ENCODE data around the gene GPR15LG.

GPR15LG gene

GRCh38 chr10:84158550-84158949, 15.1 kb upstream of the GPR15LG start:
- no peak overlapping the region for H3K18ac ChIP-seq (ENCODE audit: low read length)
- no peaks in the 10 kb centered on the region for H3K27me3 ChIP-seq (ENCODE audit: insufficient read depth, low read length)
- DNase-seq = no peak
- H3K36me3 ChIP-seq (ENCODE audit: control insufficient read depth in 1 of 2, insufficient read depth in 2 of 2, low read length in 2 of 2) = peaks cover 2 to 4% of the 10 kb centered on the region in 2 experiments
- H4K91ac ChIP-seq (ENCODE audit: low read depth, low read length) = no peak overlapping the region
- H3K9me3 ChIP-seq (ENCODE audit: insufficient read depth, low read depth, low read length) = no peaks in the 10 kb centered on the region
- no peak overlapping the region for H4K12ac ChIP-seq (ENCODE audit: low read depth, low read length)
- H4K8ac ChIP-seq (ENCODE audit: low read depth, low read length) = no peak overlapping the region
- H3K79me1 ChIP-seq (ENCODE audit: low read length) = no peaks in the 10 kb centered on the region
- no peaks in the 10 kb centered on the region for H3K79me2 ChIP-seq (ENCODE audit: control insufficient read depth, insufficient read depth, low read length, poor library complexity)
- no peak overlapping the region for H3K4ac ChIP-seq (ENCODE audit: low read depth, low read length)
- no peak overlapping the region for H2BK12ac ChIP-seq (ENCODE audit: low read length)
- H3K23ac ChIP-seq (ENCODE audit: low read length) = no peak overlapping the region
- H3K4me2 ChIP-seq (ENCODE audit: low read length) = no peak overlapping the region
- H3K27ac ChIP-seq (ENCODE audit: low read depth, low read length) = no peak overlapping the region
- H3K4me1 ChIP-seq (ENCODE audit: control insufficient read depth in 1 of 2, insufficient read depth in 2 of 2, low read length in 2 of 2) = no peaks in the 10 kb centered on the region
- H2AFZ ChIP-seq (ENCODE audit: insufficient read depth, low read length, poor library complexity) = no peak overlapping the region
- H2AK5ac ChIP-seq (ENCODE audit: low read length) = no peak overlapping the region
- no peak overlapping the region for H3K4me3 ChIP-seq (ENCODE audit: low read depth, low read length)
- H3K14ac ChIP-seq (ENCODE audit: low read length) = no peak overlapping the region
- no CpG with 5 or more reads among the region's 4 CpGs for whole genome bisulfite sequencing (ENCODE audit: extremely low coverage, insufficient coverage, insufficient read length)
- H2BK120ac ChIP-seq (ENCODE audit: insufficient read depth, low read length, poor library complexity) = no peak overlapping the region
- no peak overlapping the region for H3K9ac ChIP-seq (ENCODE audit: low read length)
- no peak overlapping the region for H2BK5ac ChIP-seq (ENCODE audit: low read depth, low read length, poor library complexity)

GRCh38 chr10:84159076-84159685, 14.4 kb upstream of the GPR15LG start:
- H3K4ac ChIP-seq (ENCODE audit: low read depth, low read length) = no peak overlapping the region
- H3K79me2 ChIP-seq (ENCODE audit: control insufficient read depth, insufficient read depth, low read length, poor library complexity) = no peaks in the 10 kb centered on the region
- H3K4me2 ChIP-seq (ENCODE audit: low read length) = no peak overlapping the region
- no peak overlapping the region for H4K8ac ChIP-seq (ENCODE audit: low read depth, low read length)
- no peak for DNase-seq
- H2BK120ac ChIP-seq (ENCODE audit: insufficient read depth, low read length, poor library complexity) = no peak overlapping the region
- H3K14ac ChIP-seq (ENCODE audit: low read length) = no peak overlapping the region
- H4K12ac ChIP-seq (ENCODE audit: low read depth, low read length) = peak overlapping the region; percentile 68
- H2AFZ ChIP-seq (ENCODE audit: insufficient read depth, low read length, poor library complexity) = no peak overlapping the region
- no peaks in the 10 kb centered on the region for H3K9me3 ChIP-seq (ENCODE audit: insufficient read depth, low read depth, low read length)
- no peak overlapping the region for H3K27ac ChIP-seq (ENCODE audit: low read depth, low read length)
- no peak overlapping the region for H2BK12ac ChIP-seq (ENCODE audit: low read length)
- no peak overlapping the region for H3K23ac ChIP-seq (ENCODE audit: low read length)
- H3K36me3 ChIP-seq (ENCODE audit: control insufficient read depth in 1 of 2, insufficient read depth in 2 of 2, low read length in 2 of 2) = peaks cover 2 to 4% of the 10 kb centered on the region in 2 experiments
- WGBS (ENCODE audit: extremely low coverage, insufficient coverage, insufficient read length) = no CpG with 5 or more reads among the region's 9 CpGs
- H3K79me1 ChIP-seq (ENCODE audit: low read length) = no peaks in the 10 kb centered on the region
- no peaks in the 10 kb centered on the region for H3K4me1 ChIP-seq (ENCODE audit: control insufficient read depth in 1 of 2, insufficient read depth in 2 of 2, low read length in 2 of 2)
- H3K27me3 ChIP-seq (ENCODE audit: insufficient read depth, low read length) = no peaks in the 10 kb centered on the region
- H2AK5ac ChIP-seq (ENCODE audit: low read length) = no peak overlapping the region
- H4K91ac ChIP-seq (ENCODE audit: low read depth, low read length) = no peak overlapping the region
- H3K18ac ChIP-seq (ENCODE audit: low read length) = no peak overlapping the region
- no peak overlapping the region for H3K4me3 ChIP-seq (ENCODE audit: low read depth, low read length)
- H2BK5ac ChIP-seq (ENCODE audit: low read depth, low read length, poor library complexity) = no peak overlapping the region
- no peak overlapping the region for H3K9ac ChIP-seq (ENCODE audit: low read length)

DNA sequence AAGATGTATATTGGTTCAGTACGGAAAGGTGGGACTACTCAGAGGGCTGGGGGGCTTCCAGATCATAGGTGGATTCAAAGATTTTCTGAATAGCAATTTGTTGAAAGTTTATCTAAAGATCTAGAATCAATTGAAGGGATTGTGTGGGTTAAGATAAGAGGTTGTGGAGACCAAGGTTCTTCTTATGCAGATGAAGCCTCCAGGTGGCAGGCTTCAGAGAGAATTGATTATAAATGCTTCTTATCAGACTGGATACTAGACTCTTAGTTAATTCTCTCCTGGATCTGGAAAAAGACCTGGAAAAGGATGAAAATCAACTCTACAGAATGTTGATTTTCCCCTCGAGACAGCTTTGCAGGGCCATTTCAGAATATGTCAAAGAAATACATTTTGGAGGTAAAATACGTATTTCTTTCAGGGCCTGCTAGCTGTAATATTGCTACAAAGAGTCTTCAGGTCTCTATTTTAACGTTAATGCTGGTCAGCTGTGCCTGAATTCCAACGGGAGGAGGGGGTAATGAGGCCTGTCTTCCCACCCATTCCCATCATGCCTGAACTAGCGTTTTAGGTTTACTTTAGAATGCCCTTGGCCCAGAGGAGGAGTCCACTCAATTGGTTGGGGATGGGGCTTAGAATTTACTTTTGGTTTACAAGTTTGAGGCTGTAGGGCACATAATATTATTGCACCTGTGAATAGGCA, 12.8 kb upstream of the GPR15LG start:
- no peaks in the 10 kb centered on the region for H3K79me2 ChIP-seq (ENCODE audit: control insufficient read depth, insufficient read depth, low read length, poor library complexity)
- WGBS (ENCODE audit: extremely low coverage, insufficient coverage, insufficient read length) = no CpG with 5 or more reads among the region's 6 CpGs

DNA sequence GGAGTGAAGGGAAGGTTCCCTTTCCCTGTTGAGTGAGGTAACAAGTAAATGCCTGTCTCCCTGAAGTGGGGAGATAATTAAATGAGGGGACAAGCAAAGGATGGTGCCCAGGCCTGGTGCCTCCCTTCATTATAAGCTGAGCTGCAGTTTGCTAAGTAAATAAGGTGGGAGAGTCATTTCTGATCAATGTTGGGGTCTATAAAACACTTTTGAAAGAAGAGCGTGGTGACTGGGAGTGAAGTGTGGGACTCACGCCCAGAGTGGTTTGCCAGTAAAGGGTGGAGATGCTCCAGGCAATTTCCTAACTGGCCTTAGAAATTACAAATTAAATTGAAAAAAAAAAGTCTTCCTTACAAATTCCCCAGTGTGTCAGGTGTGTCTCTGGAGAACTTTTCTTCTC, 9.6 kb upstream of the GPR15LG start:
- no peak overlapping the region for H4K12ac ChIP-seq (ENCODE audit: low read depth, low read length)
- H3K18ac ChIP-seq (ENCODE audit: low read length) = no peak overlapping the region
- no CpG with 5 or more reads among the region's 2 CpGs for WGBS (ENCODE audit: extremely low coverage, insufficient coverage, insufficient read length)
- H3K4me1 ChIP-seq (ENCODE audit: control insufficient read depth in 1 of 2, insufficient read depth in 2 of 2, low read length in 2 of 2) = no peaks in the 10 kb centered on the region
- no peaks in the 10 kb centered on the region for H3K79me2 ChIP-seq (ENCODE audit: control insufficient read depth, insufficient read depth, low read length, poor library complexity)
- no peak overlapping the region for H2BK120ac ChIP-seq (ENCODE audit: insufficient read depth, low read length, poor library complexity)
- no peak overlapping the region for H3K14ac ChIP-seq (ENCODE audit: low read length)
- H4K8ac ChIP-seq (ENCODE audit: low read depth, low read length) = no peak overlapping the region
- no peak overlapping the region for H3K4ac ChIP-seq (ENCODE audit: low read depth, low read length)
- H3K27ac ChIP-seq (ENCODE audit: low read depth, low read length) = no peak overlapping the region
- no peak overlapping the region for H3K4me2 ChIP-seq (ENCODE audit: low read length)
- no peak overlapping the region for H3K9ac ChIP-seq (ENCODE audit: low read length)
- no peak overlapping the region for H2BK5ac ChIP-seq (ENCODE audit: low read depth, low read length, poor library complexity)
- H3K27me3 ChIP-seq (ENCODE audit: insufficient read depth, low read length) = no peaks in the 10 kb centered on the region
- H3K36me3 ChIP-seq (ENCODE audit: control insufficient read depth in 1 of 2, insufficient read depth in 2 of 2, low read length in 2 of 2) = no peaks in the 10 kb centered on the region
- H2AFZ ChIP-seq (ENCODE audit: insufficient read depth, low read length, poor library complexity) = no peak overlapping the region
- DNase-seq = no peak
- no peak overlapping the region for H3K4me3 ChIP-seq (ENCODE audit: low read depth, low read length)
- H3K23ac ChIP-seq (ENCODE audit: low read length) = no peak overlapping the region
- no peak overlapping the region for H2BK12ac ChIP-seq (ENCODE audit: low read length)
- no peaks in the 10 kb centered on the region for H3K79me1 ChIP-seq (ENCODE audit: low read length)
- no peak overlapping the region for H2AK5ac ChIP-seq (ENCODE audit: low read length)
- no peak overlapping the region for H4K91ac ChIP-seq (ENCODE audit: low read depth, low read length)
- no peaks in the 10 kb centered on the region for H3K9me3 ChIP-seq (ENCODE audit: insufficient read depth, low read depth, low read length)

More for the DNA sequence above, 12.8 kb upstream of the GPR15LG start:
- Histone ChIP-seq H3K4ac (ENCODE audit: low read depth, low read length) (no peak overlapping the region), H4K12ac (ENCODE audit: low read depth, low read length) (no peak overlapping the region), H2AK5ac (ENCODE audit: low read length) (no peak overlapping the region), H3K4me1 (ENCODE audit: control insufficient read depth in 1 of 2, insufficient read depth in 2 of 2, low read length in 2 of 2) (no peaks in the 10 kb centered on the region), H3K9me3 (ENCODE audit: insufficient read depth, low read depth, low read length) (no peaks in the 10 kb centered on the region), H3K4me2 (ENCODE audit: low read length) (no peak overlapping the region), H3K14ac (ENCODE audit: low read length) (no peak overlapping the region), H2AFZ (ENCODE audit: insufficient read depth, low read length, poor library complexity) (no peak overlapping the region), H3K27ac (ENCODE audit: low read depth, low read length) (no peak overlapping the region), H3K4me3 (ENCODE audit: low read depth, low read length) (no peak overlapping the region), H3K36me3 (ENCODE audit: control insufficient read depth in 1 of 2, insufficient read depth in 2 of 2, low read length in 2 of 2) (no peaks in the 10 kb centered on the region), H2BK120ac (ENCODE audit: insufficient read depth, low read length, poor library complexity) (no peak overlapping the region), H2BK12ac (ENCODE audit: low read length) (no peak overlapping the region), H3K27me3 (ENCODE audit: insufficient read depth, low read length) (no peaks in the 10 kb centered on the region), H3K23ac (ENCODE audit: low read length) (no peak overlapping the region), H4K91ac (ENCODE audit: low read depth, low read length) (no peak overlapping the region), H2BK5ac (ENCODE audit: low read depth, low read length, poor library complexity) (no peak overlapping the region), H3K79me1 (ENCODE audit: low read length) (no peaks in the 10 kb centered on the region), H3K9ac (ENCODE audit: low read length) (no peak overlapping the region), H4K8ac (ENCODE audit: low read depth, low read length) (no peak overlapping the region), H3K18ac (ENCODE audit: low read length) (no peak overlapping the region)
- no peak for DNase-seq
